K562 (cell line): ENCODE measurements around the gene JAK3.

Experiments used
- GABPB1 ChIP-seq: sonication (generic); formaldehyde crosslinking; IDR thresholded peaks from 2 replicates; pipeline ENCODE4 v1.8.0; 2022; ENCODE audit warnings: mild to moderate bottlenecking, missing genetic modification reagents
- HMG20B ChIP-seq: fragments of 250-450 bp; sonication (Bioruptor Pico); IDR thresholded peaks from 2 replicates; pipeline ENCODE4 v1.5.0; 2021; ENCODE audit warnings: mild to moderate bottlenecking
- MAFK ChIP-seq: IDR thresholded peaks from 2 replicates; pipeline ENCODE4 v1.6.1; 2011; ENCODE audit warnings: low read length, improper control_type of control experiment
- NFYB ChIP-seq: IDR thresholded peaks from 2 replicates; pipeline ENCODE4 v1.6.1; 2011; ENCODE audit warnings: mild to moderate bottlenecking, moderate library complexity; ENCODE audit not compliant: insufficient read length; ENCODE audit errors: extremely low read depth
- PHF21A ChIP-seq: fragments of 450-650 bp; IDR thresholded peaks from 2 replicates; pipeline ENCODE4 v1.6.1; 2017; ENCODE audit warnings: low read depth, borderline replicate concordance
- ZFP91 ChIP-seq: sonication (generic); formaldehyde crosslinking; IDR thresholded peaks from 2 replicates; pipeline ENCODE4 v1.8.0; 2022; ENCODE audit warnings: mild to moderate bottlenecking, missing genetic modification reagents
- ZNF184 ChIP-seq: sonication (generic); formaldehyde crosslinking; IDR thresholded peaks from 2 replicates; pipeline ENCODE4 v1.5.0; 2020; ENCODE audit warnings: missing genetic modification reagents

GRCh38 chr19:17826508-17827056 is 21.2 kb downstream of the JAK3 start:
- TF ChIP-seq PHF21A (no peak), ZNF184 (CRISPR knock-in tag) (no peak), HMG20B (no peak), ZFP91 (no peak), MAFK (no peak), NFYB (no peak), GABPB1 (CRISPR knock-in tag) (no peak)
